Smooth muscle cell of the coronary artery (primary cell): ENCODE data around the gene YES1. TPM values are rescaled to one million over a fixed set of nuclear protein-coding genes. Genes with fewer than 3 reads are reported as not detected.

Source experiments
- total RNA-seq: library from RNA; depleted of rRNA; stranded (reverse); fragments of >200 nt; gene quantifications from 2 replicates; pipeline ENCODE4 v1.2.3, GENCODE V29; 2014; ENCODE audit warnings: low replicate concordance

The YES1 gene
- 22.7 and 137 TPM in 2 replicates for total RNA-seq

GRCh38 chr18:811892-812375 lies at the start of gene YES1:
TSS of gene YES1 (minus strand) at chr18:812242. CDS start at chr18:756827, 55,415 bp downstream.

GRCh38 chr18:712401-713134 lies 99.5 kb downstream of the YES1 start, which contains the start of gene ENOSF1:
TSS of gene ENOSF1 (minus strand) at chr18:712630. CDS start at chr18:712587, 43 bp downstream.

Other genes with a start within 250 kb of the YES1 start
- not detected in 2 replicates for gene CETN1, start 231.9 kb downstream of the YES1 start, total RNA-seq
- 0.38 TPM in 1 of 2 replicates, not detected in the other for gene CLUL1, start 215.3 kb downstream of the YES1 start, total RNA-seq
- 8.2 and 14.7 TPM in 2 replicates for gene TYMS, start 154.6 kb downstream of the YES1 start, total RNA-seq
- 16.8 and 67.7 TPM in 2 replicates for gene ENOSF1, start 99.6 kb downstream of the YES1 start, total RNA-seq
- under 0.01 TPM in 1 of 2 replicates, not detected in the other for gene ADCYAP1, start 92.6 kb upstream of the YES1 start, total RNA-seq